HCT116 (cell line): ENCODE results near the gene RNF130.

Source experiments
- ATF3 ChIP-seq: IDR thresholded peaks from 2 replicates; pipeline ENCODE4 v1.6.1; 2012
- CTCF ChIP-seq, 3 experiments: fragments of 200-600 bp in 1 of 3; sonication (generic) in 1 of 3; IDR thresholded peaks in 2 of 3; conservative IDR thresholded peaks in 1 of 3; 2 replicates each; pipeline ENCODE4 v1.5.1; 2012 to 2017; ENCODE audit warnings: low read depth in 2 of 3, low read length in 2 of 3, antibody characterized with exemption in 1 of 3, borderline replicate concordance in 1 of 3, control low read depth in 1 of 3, mild to moderate bottlenecking in 1 of 3, mixed read lengths in 1 of 3, mixed run types in 1 of 3, moderate library complexity in 1 of 3; ENCODE audit not compliant: insufficient read depth in 1 of 3
- ELF1 ChIP-seq: IDR thresholded peaks from 2 replicates; pipeline ENCODE4 v1.6.1; 2012; ENCODE audit warnings: low read depth, borderline replicate concordance
- EZH2 ChIP-seq: fragments of 200-600 bp; sonication (generic); IDR thresholded peaks from 2 replicates; pipeline ENCODE4 v1.6.1; 2017; ENCODE audit warnings: antibody characterized with exemption, mixed run types
- JUND ChIP-seq: IDR thresholded peaks from 2 replicates; pipeline ENCODE4 v1.6.1; 2012
- MAX ChIP-seq: IDR thresholded peaks from 2 replicates; pipeline ENCODE4 v1.6.1; 2012
- POLR2A ChIP-seq: IDR thresholded peaks from 2 replicates; pipeline ENCODE4 v1.7.0; 2011; ENCODE audit warnings: borderline replicate concordance; ENCODE audit not compliant: insufficient read depth, insufficient read length; ENCODE audit errors: extremely low read depth
- POLR2AphosphoS5 ChIP-seq: IDR thresholded peaks from 2 replicates; pipeline ENCODE4 v1.6.1; 2011; ENCODE audit warnings: mild to moderate bottlenecking, low read depth, low read length, moderate library complexity
- SIN3A ChIP-seq: IDR thresholded peaks from 2 replicates; pipeline ENCODE4 v1.6.1; 2012; ENCODE audit warnings: low read depth
- SP1 ChIP-seq: IDR thresholded peaks from 2 replicates; pipeline ENCODE4 v1.6.1; 2012; ENCODE audit warnings: low read depth
- SRF ChIP-seq: IDR thresholded peaks from 2 replicates; pipeline ENCODE4 v1.6.1; 2012; ENCODE audit warnings: low read depth
- ZNF274 ChIP-seq: fragments of 200-500 bp; sonication (Bioruptor generic); IDR thresholded peaks from 2 replicates; pipeline ENCODE4 v1.6.1; 2014; ENCODE audit warnings: mild to moderate bottlenecking, low read depth, low read length, inconsistent platforms

GRCh38 chr5:179981636-179982035 is 89.9 kb downstream of the RNF130 start:
- TF ChIP-seq ELF1, result no peak
- TF ChIP-seq CTCF (IDR thresholded peaks at IDR 0.05 in 2 of 3, conservative IDR thresholded peaks at IDR 0.05 in 1 of 3; ENCODE audit: borderline replicate concordance in 1 of 3, insufficient read depth in 1 of 3, low read depth in 2 of 3, low read length in 2 of 3), result no peak
- TF ChIP-seq POLR2AphosphoS5, result no peak
- no peak for TF ChIP-seq SIN3A
- TF ChIP-seq EZH2, result no peak
- no peak for TF ChIP-seq MAX
- TF ChIP-seq SP1, result no peak
- TF ChIP-seq ZNF274, result no peak
- no peak for TF ChIP-seq JUND
- no peak for TF ChIP-seq POLR2A
- TF ChIP-seq SRF, result no peak
- TF ChIP-seq ATF3, result no peak
